Measurements from ENCODE around the gene DUXB.

Gene DUXB

DNA sequence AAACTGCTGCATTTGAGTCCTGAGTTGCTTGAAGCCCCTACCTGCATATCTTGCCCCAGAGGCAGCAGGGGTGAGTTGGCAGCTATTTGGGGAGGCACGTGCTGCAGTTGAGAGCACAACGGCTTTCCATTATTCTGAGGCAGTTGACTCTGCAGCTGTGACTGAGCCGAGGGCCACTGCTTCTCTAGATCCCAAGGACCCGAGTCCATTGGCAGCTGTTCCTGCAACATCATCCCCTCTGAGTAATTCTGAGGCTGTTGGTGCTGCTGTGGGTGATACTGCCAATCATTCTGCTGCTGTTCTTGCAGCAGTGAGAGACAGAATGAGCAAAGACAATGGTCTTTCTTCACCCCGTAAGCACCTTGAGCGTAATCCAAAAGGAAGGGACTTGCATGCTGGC, 40.9 kb downstream of the DUXB start:
- no peak for DNase-seq (ENCODE audit: low read depth in 2 of 2)

DNA sequence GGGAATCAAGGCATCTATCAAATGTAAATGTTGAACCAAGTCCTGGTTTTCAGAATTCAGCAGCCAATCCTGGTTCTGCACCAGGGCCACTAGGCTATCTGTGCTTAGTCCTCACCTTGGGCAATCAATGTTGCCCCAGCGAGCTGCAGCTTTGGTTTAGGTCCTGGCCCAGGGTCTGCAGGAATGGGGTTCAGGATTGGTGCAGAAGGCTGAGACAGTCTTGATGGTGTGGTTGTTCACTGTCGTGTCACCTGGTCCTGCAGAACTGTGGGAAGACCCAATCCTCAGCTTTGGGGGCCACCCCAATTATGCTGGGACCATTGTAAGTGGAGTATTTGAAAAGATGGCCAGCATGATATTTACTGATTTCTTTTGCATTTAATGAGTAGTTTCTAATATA, 43.1 kb downstream of the DUXB start:
- no peak for DNase-seq (ENCODE audit: low read depth in 2 of 2)

DNA sequence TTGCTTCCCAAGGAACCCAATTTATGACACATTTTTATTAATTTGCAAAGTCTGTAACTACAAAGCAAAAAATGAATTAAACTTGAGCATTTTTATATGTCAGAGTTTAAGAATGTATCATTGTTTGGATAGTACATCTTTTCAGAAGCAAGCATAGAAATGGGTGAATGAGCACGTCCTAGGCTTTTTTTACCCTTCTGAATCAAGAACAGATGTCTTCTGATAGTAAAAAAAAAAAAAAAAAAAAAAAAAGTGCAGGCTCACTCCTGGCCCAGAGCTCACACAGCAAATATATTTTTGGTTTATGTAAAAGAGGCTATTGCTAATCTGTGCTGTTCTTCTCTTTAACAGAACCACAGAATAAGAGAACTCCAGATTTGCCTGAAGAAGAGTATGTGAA, 47.3 kb downstream of the DUXB start:
- DNase-seq (ENCODE audit: low read depth in 2 of 2), result no peak

DNA sequence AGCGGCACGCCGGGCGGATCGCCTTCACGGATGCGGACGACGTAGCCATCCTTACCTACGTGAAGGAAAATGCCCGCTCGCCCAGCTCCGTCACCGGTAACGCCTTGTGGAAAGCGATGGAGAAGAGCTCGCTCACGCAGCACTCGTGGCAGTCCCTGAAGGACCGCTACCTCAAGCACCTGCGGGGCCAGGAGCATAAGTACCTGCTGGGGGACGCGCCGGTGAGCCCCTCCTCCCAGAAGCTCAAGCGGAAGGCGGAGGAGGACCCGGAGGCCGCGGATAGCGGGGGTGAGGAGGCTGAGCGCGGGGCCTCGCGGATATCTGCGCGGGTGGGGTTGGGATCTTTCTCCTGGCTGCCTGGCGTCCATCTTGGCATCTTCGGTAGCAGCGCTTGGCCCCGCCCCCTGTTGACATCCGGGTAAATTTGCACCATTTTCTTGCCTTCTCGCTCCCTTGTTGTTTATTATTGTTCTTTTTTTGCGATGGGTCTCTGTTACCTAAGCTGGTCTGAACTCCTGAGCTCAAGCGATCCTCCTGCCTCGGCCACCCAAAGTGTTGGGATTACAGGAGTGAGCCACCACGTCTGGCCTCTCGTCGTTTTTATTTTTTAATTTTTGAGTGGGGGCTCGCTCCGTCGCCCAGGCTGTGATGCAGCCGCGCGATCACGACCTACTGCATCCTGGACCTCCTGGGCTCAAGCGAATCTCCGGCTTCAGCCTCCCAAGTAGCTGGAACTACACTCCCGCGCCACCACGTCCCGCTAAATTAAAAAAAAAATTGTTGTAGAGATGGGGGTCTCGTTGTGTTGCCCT, 52.8 kb downstream of the DUXB start:
- DNase-seq (ENCODE audit: low read depth in 2 of 2), result peak; percentile 66 to 87

DNA sequence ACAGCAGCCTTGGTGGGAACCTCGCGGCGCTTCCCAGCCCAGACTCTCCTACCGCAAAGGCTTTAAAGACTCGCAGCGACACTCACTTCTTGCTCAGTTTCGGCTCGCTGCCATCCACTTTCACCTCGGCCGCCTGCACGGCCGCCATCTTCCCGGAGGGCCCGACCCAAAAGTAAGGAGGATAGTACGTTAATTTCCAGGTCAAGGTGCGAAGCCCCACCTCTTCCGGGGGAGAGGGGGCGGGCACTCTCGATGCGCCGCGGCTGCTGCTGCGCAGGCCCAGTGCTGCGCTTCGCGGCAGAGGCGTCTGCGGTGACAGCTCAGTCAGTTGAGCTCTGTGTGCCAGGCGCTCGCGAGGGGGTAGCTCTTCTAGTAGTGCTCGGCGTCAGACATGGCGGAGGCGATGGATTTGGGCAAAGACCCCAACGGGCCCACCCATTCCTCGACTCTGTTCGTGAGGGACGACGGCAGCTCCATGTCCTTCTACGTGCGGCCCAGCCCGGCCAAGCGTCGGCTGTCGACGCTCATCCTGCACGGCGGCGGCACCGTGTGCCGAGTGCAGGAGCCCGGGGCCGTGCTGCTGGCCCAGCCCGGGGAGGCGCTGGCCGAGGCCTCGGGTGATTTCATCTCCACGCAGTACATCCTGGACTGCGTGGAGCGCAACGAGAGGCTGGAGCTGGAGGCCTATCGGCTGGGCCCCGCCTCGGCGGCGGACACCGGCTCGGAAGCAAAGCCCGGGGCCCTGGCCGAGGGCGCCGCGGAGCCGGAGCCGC, 53.6 kb downstream of the DUXB start, which contains the start of the genes KARS1 and TERF2IP:
Gene KARS1 (minus strand): TSS at position 174 of the 773 bp plus-strand sequence. CDS start 26 bp downstream, at position 148.
Gene TERF2IP (plus strand): TSS at position 282 of the 773 bp plus-strand sequence. CDS start 110 bp downstream, at position 392.
- peak; percentile 88 to 89 for DNase-seq (ENCODE audit: low read depth in 2 of 2)

DNA sequence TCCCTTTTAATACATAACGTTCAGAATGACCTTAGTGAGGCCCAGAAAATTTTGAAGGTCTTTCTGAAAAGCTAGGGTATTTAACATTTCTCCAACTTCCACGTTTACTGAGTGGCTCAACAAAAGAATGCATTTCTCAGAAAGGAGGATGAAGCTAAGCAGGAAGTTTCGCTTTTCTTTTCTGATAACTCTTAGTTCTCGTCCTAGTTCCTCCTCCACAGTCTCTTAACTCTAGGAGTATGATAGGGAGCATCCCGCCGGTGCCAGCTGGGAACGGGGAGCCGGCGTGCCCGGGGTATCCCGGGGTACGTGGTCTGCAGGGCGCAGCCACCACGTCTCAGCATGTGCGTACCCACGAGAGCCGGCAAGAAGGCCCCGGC, 54.2 kb downstream of the DUXB start:
- no peak for DNase-seq (ENCODE audit: low read depth in 2 of 2)

DNA sequence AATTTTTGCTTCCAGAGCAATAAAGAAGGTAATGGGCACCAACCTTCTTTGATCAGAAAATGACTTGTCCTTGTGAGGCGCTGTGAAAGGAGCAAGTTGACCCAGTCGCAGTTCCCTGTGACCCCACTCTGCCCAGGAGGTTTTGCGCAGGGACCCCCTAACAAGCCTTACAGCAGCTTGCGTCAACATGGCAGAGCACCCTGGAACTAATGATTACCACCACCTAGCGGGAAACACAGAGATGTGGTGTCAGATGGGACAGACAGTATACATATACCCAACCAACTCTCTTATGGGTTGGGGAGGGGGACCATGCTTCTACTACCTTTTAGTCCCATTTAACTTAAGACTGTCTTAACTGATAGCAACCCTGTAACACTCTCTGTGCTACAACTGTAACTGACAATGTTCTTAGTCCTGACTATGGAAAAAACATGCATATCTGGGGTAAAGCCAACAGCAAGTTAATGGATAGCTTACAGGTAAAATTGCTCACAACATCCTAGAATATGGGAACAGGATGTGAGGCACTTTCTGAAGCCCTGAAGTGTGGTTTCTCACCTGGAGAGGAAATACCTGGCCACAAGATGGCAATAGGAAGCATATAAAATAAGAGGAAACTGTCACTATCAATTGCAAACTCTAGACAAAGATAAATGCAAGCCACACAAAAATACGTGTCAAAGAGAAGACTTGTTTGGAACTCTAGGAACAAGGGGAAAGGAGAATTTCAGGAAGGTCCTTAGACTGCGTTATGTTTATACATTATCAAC, 56.8 kb downstream of the DUXB start:
- DNase-seq (ENCODE audit: low read depth in 2 of 2), result no peak

Data from stimulated activated CD4-positive, alpha-beta T cell treated with anti-CD3 and anti-CD28 coated beads, Interleukin-12 subunit alpha, Interleukin-12 subunit beta, amount 100 ng/mL, for 24 hours (primary cell).